SK-N-MC (cell line): ENCODE measurements around the gene CAMSAP1.

Experiments
- DNase-seq: peaks from one replicate; pipeline ENCODE4 v3.0.0-alpha.2; 2011; ENCODE audit warnings: low read depth, low spot score
- H3K27ac ChIP-seq: fragments of 200-600 bp; sonication (generic); 2 replicates; pipeline ENCODE4 v1.5.1; 2016; ENCODE audit warnings: mixed run types
- H3K36me3 ChIP-seq: fragments of 200-600 bp; sonication (generic); 2 replicates; pipeline ENCODE4 v1.6.1; 2017; ENCODE audit warnings: antibody characterized with exemption, low read length, mixed read lengths; ENCODE audit not compliant: insufficient read depth
- H3K4me3 ChIP-seq: fragments of 200-600 bp; sonication (generic); 2 replicates; pipeline ENCODE4 v1.5.1; 2016
- H3K9ac ChIP-seq: fragments of 200-600 bp; sonication (generic); 2 replicates; pipeline ENCODE4 v1.8.0; 2017; ENCODE audit warnings: mixed run types, mixed read lengths; ENCODE audit not compliant: insufficient read length
- H3K9me3 ChIP-seq: fragments of 200-600 bp; sonication (generic); 2 replicates; pipeline ENCODE4 v1.6.1; 2017; ENCODE audit warnings: low read depth, mild to moderate bottlenecking, antibody characterized with exemption, low read length, moderate library complexity, mixed read lengths
- EZH2 ChIP-seq: fragments of 200-600 bp; sonication (generic); IDR thresholded peaks from one replicate; pipeline ENCODE4 v1.6.1; 2017; ENCODE audit warnings: antibody characterized with exemption
- FOXP2 ChIP-seq: optimal IDR thresholded peaks from 2 replicates; pipeline ENCODE3; 2011; ENCODE audit warnings: mild to moderate bottlenecking, moderate library complexity; ENCODE audit not compliant: insufficient read depth; ENCODE audit errors: extremely low read length, control extremely low read depth
- POLR2AphosphoS5 ChIP-seq: IDR thresholded peaks from 2 replicates; pipeline ENCODE4 v1.6.1; 2012; ENCODE audit warnings: mild to moderate bottlenecking, low read depth, low read length, borderline replicate concordance

CAMSAP1 gene

GRCh38 chr9:135787317-135787716 lies 120.0 kb downstream of the CAMSAP1 start:
- no peaks in the 10 kb centered on the region for H3K36me3 ChIP-seq
- TF ChIP-seq EZH2 (no peak), POLR2AphosphoS5 (no peak), FOXP2 (no peak)
- no peak overlapping the region for H3K4me3 ChIP-seq
- no peaks in the 10 kb centered on the region for H3K9me3 ChIP-seq
- no peak overlapping the region for H3K9ac ChIP-seq
- no peak for DNase-seq
- H3K27ac ChIP-seq: no peak overlapping the region

- no peak for TF ChIP-seq FOXP2
- TF ChIP-seq POLR2AphosphoS5: no peak
- no peak for TF ChIP-seq EZH2
- H3K4me3 ChIP-seq: no peak overlapping the region
- no peak overlapping the region for H3K9ac ChIP-seq
- no peak overlapping the region for H3K27ac ChIP-seq
- H3K9me3 ChIP-seq: no peaks in the 10 kb centered on the region
- H3K36me3 ChIP-seq: no peaks in the 10 kb centered on the region
- DNase-seq: no peak
Observed at GRCh38 chr9:135786146-135786690, 121.1 kb downstream of the CAMSAP1 start.

DNA sequence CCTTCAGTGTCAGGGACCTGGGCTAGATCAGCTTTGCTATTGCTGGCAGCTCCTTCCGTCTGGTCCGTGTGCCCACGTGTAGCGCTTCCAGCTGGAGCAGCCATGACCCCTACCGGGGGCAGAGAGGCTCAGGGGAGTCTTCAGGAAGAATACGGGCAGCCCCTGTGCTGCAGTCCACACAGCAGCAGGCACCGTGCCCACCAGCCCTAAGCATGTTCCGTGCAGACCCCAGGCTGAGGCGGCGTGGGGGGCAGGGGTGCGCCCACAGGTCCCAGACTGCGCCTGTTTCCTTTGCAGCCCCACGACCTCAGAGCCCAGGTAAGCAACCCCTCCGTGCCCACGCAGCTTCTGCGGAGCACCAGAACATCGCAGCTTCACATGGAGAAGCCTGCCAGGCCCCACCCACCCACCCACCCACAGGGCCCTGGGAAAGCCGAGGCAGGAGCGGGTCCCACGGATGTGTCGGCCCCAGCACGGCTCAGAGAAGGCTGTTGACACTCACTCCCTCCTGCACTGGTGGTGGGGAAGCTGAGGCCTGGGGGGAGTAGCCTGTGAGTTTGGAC lies 122.3 kb downstream of the CAMSAP1 start:
- DNase-seq: no peak
- Histone ChIP-seq H3K9ac (no peak overlapping the region), H3K27ac (no peak overlapping the region), H3K9me3 (no peaks in the 10 kb centered on the region), H3K4me3 (no peak overlapping the region), H3K36me3 (no peaks in the 10 kb centered on the region)
- TF ChIP-seq EZH2: no peak
- no peak for TF ChIP-seq POLR2AphosphoS5
- TF ChIP-seq FOXP2: no peak

DNA sequence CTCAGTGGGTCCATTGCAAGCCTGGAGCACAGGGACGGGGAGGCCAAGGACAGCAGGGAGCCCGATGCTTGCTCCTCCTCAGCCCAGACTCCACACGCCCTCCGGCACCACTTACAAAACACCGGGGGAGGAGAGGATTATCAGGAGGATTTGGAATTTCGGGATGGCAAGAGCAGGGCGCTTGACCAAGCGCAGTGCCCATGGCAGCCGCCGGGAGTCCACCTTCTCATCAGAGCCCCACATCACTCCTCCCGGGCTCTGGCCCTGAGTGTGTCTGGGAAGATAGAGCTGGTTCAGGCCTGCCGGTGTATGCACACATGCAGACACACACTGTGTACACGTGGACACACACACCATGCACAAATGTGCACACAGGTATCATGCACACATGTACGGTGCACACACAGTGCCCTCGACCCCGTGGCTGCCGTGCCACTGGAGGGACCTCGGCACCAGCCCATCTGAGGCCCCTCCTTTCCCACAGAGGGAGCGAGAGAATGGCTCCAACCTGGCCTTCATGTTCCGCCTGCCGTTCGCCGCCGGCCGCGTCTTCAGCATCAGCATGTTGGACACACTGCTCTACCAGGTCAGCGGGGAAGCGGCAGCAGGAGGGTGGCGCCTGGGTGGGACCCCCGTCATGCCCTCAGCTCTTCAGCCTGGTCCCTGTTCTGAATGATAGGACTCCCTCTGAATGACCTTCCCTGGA lies 123.7 kb downstream of the CAMSAP1 start:
- Histone ChIP-seq H3K9me3 (no peaks in the 10 kb centered on the region), H3K36me3 (no peaks in the 10 kb centered on the region), H3K9ac (no peak overlapping the region), H3K4me3 (no peak overlapping the region), H3K27ac (no peak overlapping the region)
- TF ChIP-seq POLR2AphosphoS5 (no peak), FOXP2 (no peak), EZH2 (no peak)
- no peak for DNase-seq

- H3K9ac ChIP-seq: no peak overlapping the region
- H3K4me3 ChIP-seq: no peak overlapping the region
- H3K36me3 ChIP-seq: no peaks in the 10 kb centered on the region
- no peak for DNase-seq
- H3K27ac ChIP-seq: no peak overlapping the region
- TF ChIP-seq POLR2AphosphoS5 (no peak), FOXP2 (no peak), EZH2 (no peak)
- H3K9me3 ChIP-seq: no peaks in the 10 kb centered on the region
Observed at GRCh38 chr9:135782946-135783345, 124.4 kb downstream of the CAMSAP1 start.

DNA sequence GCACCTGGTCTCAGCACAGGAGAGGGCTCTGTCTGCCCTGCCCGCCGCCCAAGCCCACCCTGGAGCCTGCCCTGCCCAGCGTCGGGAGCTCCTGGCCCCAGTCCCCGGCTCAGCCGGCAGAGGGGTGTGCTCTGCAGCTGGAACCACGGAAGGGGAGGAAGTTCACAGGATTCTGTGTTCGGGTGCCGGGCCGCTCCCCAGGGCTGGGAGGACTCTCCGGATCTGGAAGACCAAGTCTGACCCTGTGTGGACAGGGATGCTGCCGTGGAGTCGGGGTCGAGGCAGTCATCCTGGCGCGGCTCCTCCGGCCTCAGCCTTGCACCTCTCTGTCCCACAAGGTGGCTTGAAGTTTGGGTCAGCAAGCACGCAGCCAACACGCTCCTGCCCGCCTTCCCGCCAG lies 126.7 kb downstream of the CAMSAP1 start:
- H3K27ac ChIP-seq: no peak overlapping the region
- no peaks in the 10 kb centered on the region for H3K36me3 ChIP-seq
- no peak for DNase-seq

GRCh38 chr9:135780086-135780485 lies 127.3 kb downstream of the CAMSAP1 start:
- DNase-seq: no peak
- no peak overlapping the region for H3K9ac ChIP-seq
- H3K9me3 ChIP-seq: no peaks in the 10 kb centered on the region
- H3K27ac ChIP-seq: no peak overlapping the region
- no peaks in the 10 kb centered on the region for H3K36me3 ChIP-seq
- H3K4me3 ChIP-seq: no peak overlapping the region
- TF ChIP-seq FOXP2 (no peak), POLR2AphosphoS5 (no peak), EZH2 (no peak)

More for the DNA sequence above, 126.7 kb downstream of the CAMSAP1 start:
- Histone ChIP-seq H3K4me3 (no peak overlapping the region), H3K9me3 (no peaks in the 10 kb centered on the region), H3K9ac (no peak overlapping the region)
- no peak for TF ChIP-seq POLR2AphosphoS5

DNA sequence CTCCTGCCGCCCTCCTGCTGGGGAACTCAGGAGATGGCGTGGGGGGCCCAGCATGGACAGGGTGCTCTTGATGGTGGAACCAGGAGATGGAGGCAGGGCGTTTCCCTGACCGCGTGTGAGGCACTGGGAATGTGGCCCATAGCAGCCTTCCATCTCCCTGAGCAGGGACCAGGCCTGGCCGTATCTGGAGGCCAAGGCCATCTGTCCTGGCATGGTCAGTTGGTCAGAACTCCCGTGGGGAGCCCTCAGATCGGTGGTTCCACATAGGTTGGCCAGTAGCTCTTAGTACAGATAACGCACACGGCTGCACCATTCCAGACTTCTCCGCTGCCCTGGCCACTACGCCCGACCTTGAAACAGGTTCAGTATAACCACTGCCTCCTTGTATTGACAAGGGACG lies 127.8 kb downstream of the CAMSAP1 start:
- H3K4me3 ChIP-seq: no peak overlapping the region
- TF ChIP-seq POLR2AphosphoS5 (no peak), FOXP2 (no peak), EZH2 (no peak)
- no peak overlapping the region for H3K27ac ChIP-seq
- no peaks in the 10 kb centered on the region for H3K36me3 ChIP-seq
- no peak for DNase-seq
- no peaks in the 10 kb centered on the region for H3K9me3 ChIP-seq
- H3K9ac ChIP-seq: no peak overlapping the region
